Fibroblast of pulmonary artery (primary cell): ENCODE measurements around the gene NMNAT3.

Experiments
- DNase-seq: peaks from one replicate; pipeline ENCODE4 v3.0.0-alpha.2; 2010; ENCODE audit warnings: low read depth
- H3K4me3 ChIP-seq: replicated peaks from 2 replicates; pipeline ENCODE4 v1.5.1; 2011; ENCODE audit warnings: low read depth, mild to moderate bottlenecking, control low read depth, low read length, moderate library complexity
- TF ChIP-seq, protein P1 (sequence below): IDR thresholded peaks from 2 replicates; pipeline ENCODE4 v1.5.1; 2011; ENCODE audit warnings: mild to moderate bottlenecking, control low read depth, low read length, inconsistent platforms; ENCODE audit errors: missing control alignments

NMNAT3 gene

DNA sequence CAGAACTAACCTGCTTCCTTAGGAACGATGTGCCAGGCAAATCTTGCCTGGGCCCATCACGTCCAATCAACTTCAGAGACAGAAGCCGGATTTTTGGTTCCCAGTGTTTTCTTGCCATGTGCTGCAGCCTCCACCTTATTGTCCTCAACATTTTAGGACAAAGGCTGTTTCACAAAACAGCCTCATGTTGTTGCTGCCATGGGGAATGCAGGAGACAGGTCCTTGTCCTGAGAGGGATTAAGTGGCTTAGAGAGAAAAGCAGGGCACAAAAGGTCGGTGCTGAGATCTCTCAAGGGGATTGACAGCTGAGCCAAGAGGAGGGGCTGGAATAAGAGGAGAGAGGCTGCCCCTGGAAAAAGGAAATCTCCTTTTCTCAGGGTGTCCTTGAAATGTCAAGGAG lies 11.3 kb upstream of the NMNAT3 start:
- no peak overlapping the region for H3K4me3 ChIP-seq
- TF ChIP-seq, protein P1, sequence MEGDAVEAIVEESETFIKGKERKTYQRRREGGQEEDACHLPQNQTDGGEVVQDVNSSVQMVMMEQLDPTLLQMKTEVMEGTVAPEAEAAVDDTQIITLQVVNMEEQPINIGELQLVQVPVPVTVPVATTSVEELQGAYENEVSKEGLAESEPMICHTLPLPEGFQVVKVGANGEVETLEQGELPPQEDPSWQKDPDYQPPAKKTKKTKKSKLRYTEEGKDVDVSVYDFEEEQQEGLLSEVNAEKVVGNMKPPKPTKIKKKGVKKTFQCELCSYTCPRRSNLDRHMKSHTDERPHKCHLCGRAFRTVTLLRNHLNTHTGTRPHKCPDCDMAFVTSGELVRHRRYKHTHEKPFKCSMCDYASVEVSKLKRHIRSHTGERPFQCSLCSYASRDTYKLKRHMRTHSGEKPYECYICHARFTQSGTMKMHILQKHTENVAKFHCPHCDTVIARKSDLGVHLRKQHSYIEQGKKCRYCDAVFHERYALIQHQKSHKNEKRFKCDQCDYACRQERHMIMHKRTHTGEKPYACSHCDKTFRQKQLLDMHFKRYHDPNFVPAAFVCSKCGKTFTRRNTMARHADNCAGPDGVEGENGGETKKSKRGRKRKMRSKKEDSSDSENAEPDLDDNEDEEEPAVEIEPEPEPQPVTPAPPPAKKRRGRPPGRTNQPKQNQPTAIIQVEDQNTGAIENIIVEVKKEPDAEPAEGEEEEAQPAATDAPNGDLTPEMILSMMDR: no peak
- DNase-seq: no peak

DNA sequence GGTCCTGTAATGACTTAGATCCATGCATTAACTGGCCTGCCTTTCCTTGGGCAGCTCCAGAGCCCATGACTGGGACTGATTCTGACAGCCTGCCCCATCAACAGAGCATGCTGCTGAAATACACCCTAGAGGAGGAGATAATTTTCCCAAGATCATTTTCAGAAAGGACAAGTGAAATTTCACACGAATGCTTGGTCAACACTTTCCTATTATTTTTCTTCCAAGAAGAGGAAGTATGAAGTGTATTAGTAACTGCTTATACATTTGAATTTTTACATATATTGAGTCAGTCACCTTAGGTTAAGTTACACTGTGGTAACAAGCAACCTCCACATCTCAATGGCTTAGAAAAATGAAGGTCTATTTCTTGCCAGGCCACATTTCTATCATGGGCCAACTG lies 9.7 kb upstream of the NMNAT3 start:
- TF ChIP-seq, protein P1: no peak
- no peak for DNase-seq

GRCh38 chr3:139686624-139687023 lies 8.9 kb upstream of the NMNAT3 start:
- TF ChIP-seq, protein P1: no peak
- DNase-seq: no peak
- H3K4me3 ChIP-seq: no peak overlapping the region

More for the DNA sequence above, 9.7 kb upstream of the NMNAT3 start:
- H3K4me3 ChIP-seq: no peak overlapping the region

DNA sequence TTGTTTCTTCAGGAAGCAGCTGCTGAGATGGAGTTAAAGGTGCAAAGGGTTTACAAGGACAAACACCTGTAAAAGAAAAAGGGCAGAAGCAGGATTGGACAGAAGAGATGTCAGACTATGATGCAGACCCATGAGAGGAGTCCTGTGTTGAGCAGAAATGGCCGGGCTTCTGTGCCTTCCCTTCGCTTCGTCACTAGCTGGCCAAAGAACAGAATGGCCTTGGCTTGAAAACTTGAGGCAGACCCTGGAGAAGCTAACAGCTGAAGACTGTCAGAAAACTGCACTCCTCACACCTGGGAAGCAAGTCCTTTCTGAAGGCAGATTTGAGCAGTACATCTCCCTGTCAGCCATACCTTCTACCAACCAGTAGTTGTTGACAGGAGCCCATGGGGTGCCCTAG lies 8.4 kb upstream of the NMNAT3 start:
- TF ChIP-seq, protein P1: no peak
- no peak overlapping the region for H3K4me3 ChIP-seq
- no peak for DNase-seq

DNA sequence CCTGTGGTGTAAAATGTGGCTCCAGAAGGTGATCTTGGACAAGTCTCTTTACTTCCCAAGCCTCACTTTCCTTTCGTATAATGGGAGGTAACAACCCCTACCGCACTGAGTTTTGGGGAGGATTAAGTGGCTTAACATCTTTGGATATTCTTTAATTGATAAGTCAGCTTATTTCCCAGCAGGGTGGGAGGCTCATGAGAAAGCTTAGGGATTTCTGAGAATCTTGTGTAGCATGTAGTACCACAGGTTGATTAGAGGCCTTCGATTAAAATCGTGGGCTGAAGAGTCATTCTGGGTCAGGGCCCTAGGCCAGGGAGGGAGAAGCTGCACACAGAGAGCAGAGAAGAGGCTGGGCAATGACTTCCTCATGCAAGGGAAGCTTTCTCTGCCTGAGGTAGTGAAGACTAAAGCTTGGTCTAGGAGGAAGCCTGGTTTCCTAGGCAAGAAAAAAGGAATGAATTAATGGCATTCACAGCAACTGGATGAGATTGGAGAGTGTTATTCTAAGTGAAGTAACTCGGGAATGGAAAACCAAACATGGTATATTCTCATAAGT lies 1.5 kb upstream of the NMNAT3 start:
- H3K4me3 ChIP-seq: no peak overlapping the region
- DNase-seq: no peak
- TF ChIP-seq, protein P1: no peak

DNA sequence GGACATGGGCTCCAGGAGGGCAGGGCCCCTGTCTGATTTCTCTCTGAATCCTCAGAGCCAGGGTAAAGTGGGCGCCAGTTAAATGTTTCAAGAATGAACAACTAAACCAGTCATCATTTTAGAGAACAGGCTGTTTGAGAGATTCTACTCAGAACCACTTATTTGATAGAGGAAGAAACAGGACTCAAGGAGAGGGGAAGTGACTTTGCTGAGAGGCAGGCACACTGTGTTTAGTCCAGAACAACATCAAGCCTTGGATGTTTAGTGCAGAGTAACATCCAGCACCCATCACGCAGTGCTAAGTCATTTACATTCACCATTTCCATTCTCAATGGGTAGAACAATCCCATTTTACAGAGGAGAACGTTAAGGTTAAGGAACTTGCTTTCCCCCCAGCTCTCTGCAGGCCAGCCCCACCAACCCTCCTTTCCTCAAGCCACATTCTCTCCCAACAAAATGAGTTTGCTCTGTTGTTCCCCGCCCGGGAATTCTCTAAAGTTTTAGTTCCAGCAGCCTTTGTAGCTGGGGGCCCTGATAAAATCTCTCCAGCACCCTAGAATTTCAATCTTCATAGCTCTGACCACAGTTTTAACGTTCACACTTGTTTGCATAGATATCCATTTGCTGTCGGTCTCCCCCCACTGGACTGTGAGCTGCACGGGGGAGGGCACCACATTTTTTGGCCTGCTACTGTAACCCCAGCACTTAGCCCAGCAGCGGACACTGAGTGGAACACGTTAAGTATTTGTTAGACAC lies 962 bp downstream of the NMNAT3 start:
- no peak for DNase-seq
- no peak overlapping the region for H3K4me3 ChIP-seq
- TF ChIP-seq, protein P1: no peak

- no peak for DNase-seq
- TF ChIP-seq, protein P1: no peak
- H3K4me3 ChIP-seq: no peak overlapping the region
Measured at GRCh38 chr3:139676108-139676507, 1.7 kb downstream of the NMNAT3 start.
